HepG2 (cell line): Measurements from ENCODE around the gene MAD2L2.

Experiments
- EZH2 ChIP-seq: conservative IDR thresholded peaks from 2 replicates; pipeline ENCODE4 v1.6.1; 2012; ENCODE audit warnings: mild to moderate bottlenecking, low read depth, low read length, moderate library complexity
- KLF6 ChIP-seq: IDR thresholded peaks from 2 replicates; pipeline ENCODE4 v1.8.0; 2016; ENCODE audit warnings: missing biosample characterization, missing genetic modification reagents
- MAFK ChIP-seq, 2 experiments: IDR thresholded peaks in 1 of 2; conservative IDR thresholded peaks in 1 of 2; 2 replicates each; pipeline ENCODE4 v1.6.1; 2011; ENCODE audit warnings: improper control_type of control experiment in 2 of 2, low read length in 2 of 2
- TRIM24 ChIP-seq: sonication (generic); formaldehyde crosslinking; IDR thresholded peaks from 2 replicates; pipeline ENCODE4 v1.8.0; 2022; ENCODE audit warnings: mild to moderate bottlenecking, missing genetic modification reagents
- ZBTB42 ChIP-seq: sonication (generic); formaldehyde crosslinking; IDR thresholded peaks from 2 replicates; pipeline ENCODE4 v1.5.0; 2020; ENCODE audit warnings: mild to moderate bottlenecking, missing genetic modification reagents
- ZNF557 ChIP-seq: sonication (generic); formaldehyde crosslinking; IDR thresholded peaks from 2 replicates; pipeline ENCODE4 v1.4.0; 2020; ENCODE audit warnings: missing genetic modification reagents
- ZNF652 ChIP-seq: IDR thresholded peaks from 2 replicates; pipeline ENCODE4 v1.6.1; 2016; ENCODE audit warnings: low read depth, borderline replicate concordance
- TF ChIP-seq, protein P1 (sequence below): sonication (generic); formaldehyde crosslinking; IDR thresholded peaks from 2 replicates; pipeline ENCODE4 v1.5.0; 2020; ENCODE audit warnings: mild to moderate bottlenecking, missing genetic modification reagents, moderate library complexity
- TF ChIP-seq, protein P2 (sequence below): sonication (generic); formaldehyde crosslinking; IDR thresholded peaks from 2 replicates; pipeline ENCODE4 v1.8.1; 2022; ENCODE audit warnings: mild to moderate bottlenecking, missing genetic modification reagents

DNA sequence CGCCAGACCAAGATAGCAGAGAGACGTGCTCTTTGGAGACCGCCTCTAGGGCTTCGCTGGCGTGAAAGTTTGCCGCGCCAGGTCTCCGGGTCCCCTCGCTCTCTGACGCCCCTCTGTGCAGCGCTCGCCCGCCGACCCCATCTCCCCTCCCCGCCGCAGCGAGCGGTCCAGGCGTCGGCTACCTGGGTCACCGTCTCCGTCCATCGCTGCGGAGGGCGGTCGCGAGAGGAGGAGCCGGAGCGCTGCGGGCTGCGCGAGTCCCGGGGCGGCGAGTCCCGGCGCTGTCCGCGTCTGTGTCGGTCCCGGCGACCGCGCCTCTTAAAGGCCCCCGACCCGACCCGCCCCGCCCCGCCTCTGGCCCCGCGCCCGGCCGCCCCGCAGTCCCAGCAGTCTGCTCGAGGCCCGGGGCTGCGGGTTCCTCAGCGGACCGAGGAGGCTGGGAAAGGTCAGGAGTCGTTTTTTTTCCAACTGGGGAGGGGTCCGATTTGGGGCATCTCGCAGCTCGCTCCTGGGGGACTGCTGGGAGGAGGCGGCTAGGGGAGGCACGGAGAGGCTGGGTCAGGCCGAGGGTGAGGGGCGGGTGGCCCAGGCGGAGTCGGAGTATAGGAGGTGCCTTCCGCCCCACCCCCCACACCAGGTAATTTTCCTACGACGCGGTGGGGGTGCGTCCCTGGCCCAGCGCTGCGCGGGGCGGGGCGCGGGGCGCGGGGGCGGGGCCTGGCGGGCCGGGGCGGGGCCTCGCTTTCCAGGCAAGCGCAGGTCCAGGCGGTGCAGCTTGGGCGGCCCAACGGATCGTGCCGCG is 26.6 kb downstream of the MAD2L2 start, which contains the start of the genes FBXO2 and FBXO44:
- TF ChIP-seq, protein P1, sequence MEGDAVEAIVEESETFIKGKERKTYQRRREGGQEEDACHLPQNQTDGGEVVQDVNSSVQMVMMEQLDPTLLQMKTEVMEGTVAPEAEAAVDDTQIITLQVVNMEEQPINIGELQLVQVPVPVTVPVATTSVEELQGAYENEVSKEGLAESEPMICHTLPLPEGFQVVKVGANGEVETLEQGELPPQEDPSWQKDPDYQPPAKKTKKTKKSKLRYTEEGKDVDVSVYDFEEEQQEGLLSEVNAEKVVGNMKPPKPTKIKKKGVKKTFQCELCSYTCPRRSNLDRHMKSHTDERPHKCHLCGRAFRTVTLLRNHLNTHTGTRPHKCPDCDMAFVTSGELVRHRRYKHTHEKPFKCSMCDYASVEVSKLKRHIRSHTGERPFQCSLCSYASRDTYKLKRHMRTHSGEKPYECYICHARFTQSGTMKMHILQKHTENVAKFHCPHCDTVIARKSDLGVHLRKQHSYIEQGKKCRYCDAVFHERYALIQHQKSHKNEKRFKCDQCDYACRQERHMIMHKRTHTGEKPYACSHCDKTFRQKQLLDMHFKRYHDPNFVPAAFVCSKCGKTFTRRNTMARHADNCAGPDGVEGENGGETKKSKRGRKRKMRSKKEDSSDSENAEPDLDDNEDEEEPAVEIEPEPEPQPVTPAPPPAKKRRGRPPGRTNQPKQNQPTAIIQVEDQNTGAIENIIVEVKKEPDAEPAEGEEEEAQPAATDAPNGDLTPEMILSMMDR (CRISPR knock-in tag) = 0 out of 2 replicates have a peak, but pooled peaks have one; percentile 2
- no peak for TF ChIP-seq EZH2
- TF ChIP-seq, protein P2, sequence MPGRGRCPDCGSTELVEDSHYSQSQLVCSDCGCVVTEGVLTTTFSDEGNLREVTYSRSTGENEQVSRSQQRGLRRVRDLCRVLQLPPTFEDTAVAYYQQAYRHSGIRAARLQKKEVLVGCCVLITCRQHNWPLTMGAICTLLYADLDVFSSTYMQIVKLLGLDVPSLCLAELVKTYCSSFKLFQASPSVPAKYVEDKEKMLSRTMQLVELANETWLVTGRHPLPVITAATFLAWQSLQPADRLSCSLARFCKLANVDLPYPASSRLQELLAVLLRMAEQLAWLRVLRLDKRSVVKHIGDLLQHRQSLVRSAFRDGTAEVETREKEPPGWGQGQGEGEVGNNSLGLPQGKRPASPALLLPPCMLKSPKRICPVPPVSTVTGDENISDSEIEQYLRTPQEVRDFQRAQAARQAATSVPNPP (CRISPR knock-in tag) = no peak
- TF ChIP-seq ZNF557 (CRISPR knock-in tag) = no peak
- TF ChIP-seq TRIM24 (CRISPR knock-in tag) = no peak
- TF ChIP-seq ZNF652 (CRISPR knock-in tag) = no peak
- no peak for TF ChIP-seq MAFK (conservative IDR thresholded peaks at IDR 0.05 in 1 of 2, IDR thresholded peaks at IDR 0.05 in 1 of 2; ENCODE audit: low read length in 2 of 2)
- TF ChIP-seq KLF6 (CRISPR knock-in tag) = no peak; the same call in none of the 2 replicates
- 0 out of 2 replicates have a peak, but pooled peaks have one; percentile 50 for TF ChIP-seq ZBTB42 (CRISPR knock-in tag)
